Gastrocnemius medialis (tissue), 4 donors: Measurements from ENCODE around the gene ZC3H18. TPM values are rescaled to one million over a fixed set of nuclear protein-coding genes. Genes with fewer than 3 reads are reported as not detected.

Experiments used
- total RNA-seq, 4 donors: library from RNA; depleted of rRNA; stranded (reverse); fragments of >200 nt; gene quantifications; one replicate each; pipeline versions ENCODE4 v1.1.0 to v1.2.3, GENCODE V29; 2016

Gene ZC3H18
- total RNA-seq, 4 donors from 2014 or later = 10.9 to 20.5 (median 18.4) TPM

Other genes starting within 250 kb of the ZC3H18 start
- under 1 TPM; 0.03 to 0.16 (median 0.07) TPM for gene ZNF469, start 187.4 kb upstream of the ZC3H18 start, total RNA-seq
- under 1 TPM; 0.31 to 0.71 (median 0.56) TPM for gene ZFPM1, start 117.1 kb upstream of the ZC3H18 start, total RNA-seq
- gene IL17C, start 68.2 kb downstream of the ZC3H18 start, total RNA-seq = not detected
- gene CYBA, start 80.7 kb downstream of the ZC3H18 start, total RNA-seq = 10 to 100 TPM in 3 of 4 donors, 1 to 10 TPM in 1; 5.1 to 33.2 (median 28.7) TPM
- gene MVD, start 92.7 kb downstream of the ZC3H18 start, total RNA-seq = 10 to 100 TPM in 3 of 4 donors, 1 to 10 TPM in 1; 9.0 to 16.3 (median 13.4) TPM
- 1 to 10 TPM; 1.2 to 2.2 (median 1.6) TPM for gene SNAI3, start 116.1 kb downstream of the ZC3H18 start, total RNA-seq
- 10 to 100 TPM; 22.9 to 32.5 (median 26.1) TPM for gene RNF166, start 136.0 kb downstream of the ZC3H18 start, total RNA-seq
- 10 to 100 TPM; 11.1 to 17.7 (median 14.1) TPM for gene CTU2, start 136.1 kb downstream of the ZC3H18 start, total RNA-seq
- 10 to 100 TPM in 3 of 4 donors, 1 to 10 TPM in 1; 9.0 to 37.0 (median 16.5) TPM for gene PIEZO1, start 214.8 kb downstream of the ZC3H18 start, total RNA-seq
- gene CDT1, start 233.4 kb downstream of the ZC3H18 start, total RNA-seq = 1 to 10 TPM in 1 of 4 donors, under 1 TPM in 2, not detected in 1; 0.31 to 2.5 (median 0.42) TPM
- 10 to 100 TPM; 56.2 to 78.7 (median 62.4) TPM for gene APRT, start 241.5 kb downstream of the ZC3H18 start, total RNA-seq